NCI-H2227 (cell line): ENCODE data around the gene RSAD1.

ENCODE experiments used
- DNase-seq: peaks from one replicate; lab custom pipeline; 2025; ENCODE audit not compliant: unreplicated experiment; lab: John Stamatoyannopoulos, UW

RSAD1 gene

DNA sequence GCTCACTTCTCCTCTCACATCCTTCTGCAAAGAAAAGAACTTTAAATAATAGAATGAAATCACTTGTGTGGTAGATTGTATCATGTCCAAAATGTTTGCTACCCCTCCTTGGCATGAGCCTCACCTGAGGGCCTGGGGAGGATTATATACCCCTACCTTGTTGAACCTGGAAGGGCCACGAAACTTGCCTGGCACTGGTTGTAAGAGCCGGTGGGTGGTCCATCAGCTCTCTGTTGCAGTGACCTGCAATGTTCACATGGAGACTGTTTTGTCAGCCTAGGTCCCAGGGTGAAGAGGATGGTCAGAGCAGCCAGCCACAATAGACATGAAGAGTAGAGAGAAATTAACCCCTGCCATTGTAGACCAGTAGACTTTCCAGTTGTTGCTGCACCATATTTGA is 10.2 kb downstream of the RSAD1 start:
- DNase-seq: no peak

DNA sequence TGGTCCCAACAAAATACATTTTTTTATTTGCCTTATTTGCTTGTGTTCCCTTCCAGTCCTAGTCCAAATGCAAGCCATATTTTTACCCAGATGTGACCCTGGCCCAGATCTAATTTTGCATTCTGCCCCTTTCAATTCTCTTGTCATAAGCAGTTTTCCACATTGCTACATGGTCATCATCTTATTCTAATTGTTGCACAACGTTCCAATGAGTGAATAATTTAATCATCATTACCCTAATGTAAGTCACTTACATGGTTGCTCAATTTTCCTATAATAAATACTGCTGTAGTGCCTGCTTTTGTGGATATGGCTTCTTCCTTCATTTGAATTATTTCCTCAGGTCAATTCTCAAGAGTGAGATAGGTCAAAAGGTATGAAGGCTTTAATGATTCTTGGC is 12.8 kb downstream of the RSAD1 start:
- no peak for DNase-seq

DNA sequence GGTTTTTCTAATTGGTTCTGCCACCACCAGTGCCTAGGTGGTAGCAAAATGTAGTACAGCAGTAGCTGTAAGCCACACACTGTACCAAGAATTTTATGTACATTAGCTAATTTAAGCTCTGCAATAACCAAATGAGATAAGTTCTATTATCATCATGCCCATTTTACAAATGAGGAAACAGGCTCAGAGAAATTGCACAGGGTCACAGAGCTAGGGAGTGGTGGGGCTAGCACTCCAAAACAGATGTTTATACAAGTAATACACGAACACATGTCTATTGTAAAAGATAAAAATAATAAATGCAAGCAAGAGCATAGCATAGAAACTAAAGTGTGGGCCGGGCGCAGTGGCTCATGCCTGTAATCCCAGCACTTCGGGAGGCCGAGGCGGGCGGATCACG is 13.6 kb downstream of the RSAD1 start:
- no peak for DNase-seq

DNA sequence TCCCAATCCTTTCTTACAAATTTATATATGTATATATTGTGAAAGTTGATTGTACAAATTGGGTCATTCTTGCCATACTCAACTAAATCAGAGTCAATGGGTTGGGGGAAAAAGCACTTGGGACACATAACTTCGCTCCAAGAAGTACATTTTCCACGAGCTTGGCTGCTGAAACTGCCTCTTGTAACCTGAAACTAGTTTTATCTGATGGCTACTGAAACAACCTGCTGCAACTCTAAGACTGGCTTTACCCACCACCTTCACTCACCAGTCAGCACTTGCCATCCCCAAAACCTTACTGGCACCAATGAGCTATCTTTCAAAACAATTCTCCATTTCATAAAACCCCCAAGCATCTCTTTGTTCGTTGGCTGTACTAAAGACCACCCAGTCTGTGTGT is 15.1 kb downstream of the RSAD1 start:
- no peak for DNase-seq

DNA sequence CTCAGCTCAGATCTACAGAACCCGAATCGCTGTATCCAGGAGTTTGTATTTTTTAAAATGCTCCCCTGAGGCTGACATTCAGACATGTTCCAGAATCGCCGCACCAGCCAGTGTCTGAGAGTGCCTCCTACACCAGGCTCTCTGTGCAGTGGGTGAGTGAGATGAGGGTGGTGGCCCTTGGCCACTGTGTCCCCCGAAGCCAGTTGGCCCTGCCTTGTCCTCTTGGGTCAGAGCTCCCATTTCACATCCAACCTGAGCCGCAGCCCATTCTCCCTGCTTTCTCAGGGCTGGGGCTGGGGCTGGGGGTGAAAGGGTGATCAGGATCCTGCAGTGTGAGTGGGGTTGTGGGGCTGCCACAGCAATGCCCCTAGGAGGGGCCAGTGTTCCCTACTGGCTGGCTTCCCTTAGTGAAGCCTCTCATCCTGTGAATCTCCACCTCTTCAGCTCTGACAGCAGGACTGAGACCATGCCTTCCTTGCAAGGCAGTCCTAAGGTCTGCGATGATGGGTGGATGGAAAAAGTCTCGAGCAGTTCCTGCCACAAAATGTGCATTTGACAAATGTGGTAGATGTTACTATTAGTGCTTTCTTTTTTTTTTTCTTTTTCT is 16.7 kb downstream of the RSAD1 start:
- no peak for DNase-seq

DNA sequence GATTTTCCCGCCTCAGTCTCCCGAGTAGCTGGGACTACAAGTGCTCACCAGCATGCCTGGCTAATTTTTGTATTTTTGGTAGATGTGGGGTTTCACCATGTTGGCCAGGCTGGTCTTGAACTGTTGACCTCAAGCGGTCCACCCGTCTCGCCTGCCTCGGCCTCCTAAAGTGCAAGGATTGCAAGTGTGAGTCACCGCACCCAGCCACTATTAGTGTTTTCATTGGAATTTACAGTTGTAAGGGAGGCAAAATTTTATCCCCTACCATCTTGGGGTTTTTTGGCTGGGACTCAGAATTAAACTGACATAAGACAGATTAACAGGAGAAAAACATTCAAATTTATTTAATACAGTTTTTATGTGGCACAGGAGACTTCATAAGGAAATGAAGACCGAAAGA is 17.3 kb downstream of the RSAD1 start:
- DNase-seq: no peak

DNA sequence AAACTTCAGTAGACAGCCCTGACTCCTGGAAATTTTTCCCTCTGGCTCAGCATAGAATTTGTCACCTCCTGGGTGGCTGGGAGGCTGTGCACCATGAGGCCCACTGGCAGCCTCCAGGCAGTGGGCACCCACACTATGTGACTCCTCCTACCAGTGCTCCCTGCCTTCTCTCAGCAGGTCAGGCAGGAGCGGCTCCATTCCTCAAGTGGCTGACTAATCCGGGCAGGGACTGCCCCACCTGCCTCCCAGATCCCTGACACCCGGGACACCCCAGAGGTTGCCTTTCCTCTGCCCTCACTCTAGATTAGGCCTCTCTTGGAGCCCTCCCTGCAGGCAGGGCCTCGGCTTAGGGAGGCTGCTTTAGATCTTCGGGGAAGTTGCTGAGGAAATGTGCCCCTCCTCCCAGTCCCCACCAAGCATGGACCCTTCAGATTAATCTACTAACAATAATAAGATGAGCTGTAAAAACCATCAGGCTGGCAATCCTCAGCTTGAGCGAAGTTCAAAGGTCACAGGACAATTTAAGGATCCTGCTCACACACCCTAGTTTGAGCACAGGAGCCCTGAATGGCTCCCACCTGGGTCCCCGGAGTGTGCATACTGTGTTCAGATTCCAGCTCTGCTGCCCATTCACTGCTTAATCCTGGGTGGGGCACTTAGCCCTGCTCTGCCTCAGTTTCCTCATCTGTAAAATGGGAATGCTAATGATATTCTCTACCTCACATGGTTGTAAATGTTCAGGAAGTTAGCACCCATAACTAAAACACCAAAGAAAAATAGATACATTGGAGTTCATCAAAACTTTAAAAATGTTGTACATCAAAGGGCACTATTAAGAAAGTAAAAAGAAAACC is 19.6 kb downstream of the RSAD1 start:
- DNase-seq: no peak

DNA sequence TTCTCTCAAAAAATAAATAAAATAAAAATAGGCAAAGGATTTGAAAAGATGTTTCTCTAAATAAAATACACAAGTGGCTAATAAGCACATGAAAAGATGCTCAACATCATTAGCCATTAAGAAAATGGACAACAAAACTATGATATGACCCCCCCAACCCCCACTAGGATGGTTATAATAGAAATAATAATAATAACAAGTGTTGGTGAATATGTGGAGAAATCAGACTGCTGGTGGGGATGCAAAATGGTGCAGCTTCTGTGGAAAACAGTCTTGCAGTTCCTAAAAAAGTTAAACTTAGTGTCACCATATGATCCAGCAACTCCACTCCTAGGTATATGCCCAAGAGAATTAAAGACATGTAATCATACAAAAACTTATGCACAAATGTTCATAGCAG is 20.6 kb downstream of the RSAD1 start:
- DNase-seq: no peak

DNA sequence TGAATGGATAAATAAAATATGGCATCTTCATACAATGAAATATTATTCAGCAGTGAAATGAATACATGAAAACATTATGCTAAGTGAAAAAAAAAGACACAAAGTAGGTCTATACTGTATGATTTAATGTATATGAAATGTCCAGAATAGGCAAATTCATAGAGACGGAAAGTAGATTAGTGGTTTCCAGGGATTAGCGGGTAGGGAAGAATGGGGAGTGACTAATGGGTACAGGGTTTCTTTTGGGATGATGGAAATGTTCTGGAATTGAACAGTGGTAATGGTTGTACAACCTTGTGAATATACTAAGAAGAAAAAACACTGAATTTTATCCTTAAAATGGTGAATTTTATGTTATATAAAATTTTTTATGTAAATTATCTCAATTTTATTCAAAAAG is 21.1 kb downstream of the RSAD1 start:
- DNase-seq: no peak

DNA sequence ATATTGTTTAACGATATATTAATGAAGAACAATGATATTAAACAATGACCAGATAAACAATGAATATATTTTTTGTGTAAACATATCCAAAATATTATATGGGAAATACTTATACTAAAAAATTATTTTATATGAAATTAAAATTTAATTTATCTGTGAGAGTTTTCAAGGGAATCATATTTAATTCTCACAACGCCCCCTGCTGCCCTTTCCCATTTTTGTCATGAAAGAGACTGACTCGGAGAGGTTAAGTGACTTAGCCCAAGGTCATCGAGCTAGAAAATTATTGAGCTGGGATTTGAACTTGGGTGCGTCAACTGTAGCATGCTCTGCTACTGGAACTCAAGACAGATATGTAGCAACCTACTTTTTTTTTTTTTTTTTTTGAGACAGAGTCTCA is 22.4 kb downstream of the RSAD1 start:
- DNase-seq: peak; percentile 10

DNA sequence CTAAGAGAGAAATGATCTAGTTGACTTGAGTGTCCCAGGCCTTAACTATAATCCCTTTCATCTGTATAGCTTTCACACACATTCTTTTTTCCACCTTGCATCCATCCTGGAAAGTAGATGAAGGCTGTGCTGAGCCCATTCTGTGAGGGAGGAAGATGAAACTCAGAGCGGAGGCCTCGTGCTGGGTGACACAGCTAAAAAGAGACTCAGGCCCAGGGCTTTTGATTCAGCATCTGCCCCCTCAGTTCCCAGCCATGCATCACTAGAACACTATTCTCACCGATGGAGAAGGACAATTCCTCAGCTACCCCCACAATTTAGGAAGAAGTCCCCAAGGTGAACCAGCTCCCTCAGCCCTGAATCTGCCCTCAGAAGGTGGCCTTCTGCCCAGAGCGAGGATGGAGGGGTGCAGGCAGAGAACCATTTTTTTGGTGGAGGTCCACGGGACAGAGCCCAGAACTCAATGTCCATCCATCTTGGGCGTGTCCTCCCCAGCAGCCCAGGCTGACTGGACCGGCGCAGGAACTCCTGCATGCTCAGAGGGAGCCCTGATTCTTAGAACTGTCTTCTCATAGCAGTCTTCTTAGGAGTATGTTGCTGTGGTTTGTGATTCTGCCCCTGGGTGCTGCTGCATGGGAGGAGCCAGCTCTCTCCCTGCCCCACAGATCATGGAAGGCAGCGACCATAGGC is 23.8 kb downstream of the RSAD1 start:
- DNase-seq: no peak

DNA sequence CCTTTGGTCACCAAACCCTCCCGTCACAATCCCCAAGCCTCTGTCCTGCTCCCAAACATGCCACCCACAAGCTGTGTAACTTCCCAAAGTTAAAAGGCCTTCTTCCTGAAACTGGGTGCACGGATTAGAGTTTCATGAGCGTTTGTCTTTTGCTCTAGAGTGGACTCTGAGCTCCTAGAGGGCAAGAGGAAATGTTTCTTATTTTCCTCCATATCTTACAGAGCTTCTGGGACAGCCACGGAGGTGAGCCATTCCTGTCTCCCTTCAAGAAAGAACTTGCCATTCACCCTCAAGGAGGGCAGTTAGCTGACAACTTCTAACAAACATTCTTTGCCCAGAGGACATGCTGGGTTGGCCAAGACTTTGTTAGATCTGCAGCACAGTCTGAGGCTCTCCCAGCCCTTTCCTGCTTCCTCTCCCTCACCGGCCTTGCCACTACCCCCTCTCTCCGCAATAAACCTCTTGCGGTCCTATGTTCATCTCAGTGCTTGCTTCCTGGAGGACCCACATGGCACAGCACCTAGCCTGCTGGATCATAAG is 27.0 kb downstream of the RSAD1 start:
- no peak for DNase-seq

DNA sequence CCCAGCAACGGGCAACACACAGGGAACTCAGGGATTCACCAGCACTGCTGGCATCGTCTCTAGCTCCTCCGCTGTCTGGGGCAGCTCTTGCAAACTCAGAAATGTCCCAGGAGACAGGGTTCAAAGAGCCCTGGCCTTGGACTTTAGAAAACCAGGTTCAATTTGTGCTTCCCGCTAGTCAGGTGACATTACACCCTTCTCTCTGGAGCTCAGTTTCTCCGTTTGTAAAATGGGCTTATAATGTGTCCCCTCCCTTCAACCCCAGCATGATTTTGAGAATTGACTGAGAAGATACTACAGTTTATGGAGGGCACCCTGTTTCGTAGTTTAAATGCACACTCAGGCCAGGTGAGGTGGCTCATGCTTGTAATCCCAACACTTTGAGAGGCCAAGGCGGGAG is 27.6 kb downstream of the RSAD1 start:
- DNase-seq: no peak

DNA sequence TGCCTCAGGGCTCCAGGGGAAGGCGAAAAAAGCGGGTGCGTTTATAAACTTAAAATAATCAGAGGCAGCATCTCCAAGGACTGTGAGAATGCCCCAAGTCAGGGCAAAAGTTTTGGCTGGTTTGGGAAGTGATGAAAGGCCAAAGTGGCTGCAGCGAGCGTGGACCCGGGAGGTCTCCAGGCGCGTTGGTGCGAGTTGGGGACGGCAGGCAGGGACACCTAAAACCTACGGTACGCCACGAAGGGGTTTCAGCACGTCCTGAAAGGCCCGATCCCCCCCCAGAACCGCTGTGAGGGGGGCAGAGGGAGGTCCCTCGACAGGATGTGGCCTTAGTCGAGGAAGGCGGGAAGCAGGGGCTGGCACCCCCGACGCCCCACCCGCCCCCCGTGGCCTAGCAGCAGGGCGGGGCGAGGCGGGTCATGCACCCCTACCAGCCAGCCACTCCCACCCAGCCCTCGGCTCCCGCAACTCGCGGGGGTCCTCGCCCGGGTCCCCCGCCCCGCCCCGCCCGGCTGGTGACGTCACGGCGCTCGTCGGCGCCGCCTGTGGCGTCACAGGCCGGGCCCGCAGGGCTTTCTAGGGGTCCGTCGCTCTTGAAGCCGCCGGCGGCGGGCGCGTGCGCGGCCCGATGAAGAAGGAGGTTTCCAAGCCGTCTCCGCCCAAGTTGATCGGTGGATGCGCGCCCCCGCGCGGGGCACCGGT is 29.4 kb downstream of the RSAD1 start, which contains the start of gene MYCBPAP:
TSS of gene MYCBPAP (plus strand) at position 569 of the 702 bp plus-strand sequence. CDS start 236 bp downstream, outside the sequence.
- DNase-seq: peak; percentile 95

DNA sequence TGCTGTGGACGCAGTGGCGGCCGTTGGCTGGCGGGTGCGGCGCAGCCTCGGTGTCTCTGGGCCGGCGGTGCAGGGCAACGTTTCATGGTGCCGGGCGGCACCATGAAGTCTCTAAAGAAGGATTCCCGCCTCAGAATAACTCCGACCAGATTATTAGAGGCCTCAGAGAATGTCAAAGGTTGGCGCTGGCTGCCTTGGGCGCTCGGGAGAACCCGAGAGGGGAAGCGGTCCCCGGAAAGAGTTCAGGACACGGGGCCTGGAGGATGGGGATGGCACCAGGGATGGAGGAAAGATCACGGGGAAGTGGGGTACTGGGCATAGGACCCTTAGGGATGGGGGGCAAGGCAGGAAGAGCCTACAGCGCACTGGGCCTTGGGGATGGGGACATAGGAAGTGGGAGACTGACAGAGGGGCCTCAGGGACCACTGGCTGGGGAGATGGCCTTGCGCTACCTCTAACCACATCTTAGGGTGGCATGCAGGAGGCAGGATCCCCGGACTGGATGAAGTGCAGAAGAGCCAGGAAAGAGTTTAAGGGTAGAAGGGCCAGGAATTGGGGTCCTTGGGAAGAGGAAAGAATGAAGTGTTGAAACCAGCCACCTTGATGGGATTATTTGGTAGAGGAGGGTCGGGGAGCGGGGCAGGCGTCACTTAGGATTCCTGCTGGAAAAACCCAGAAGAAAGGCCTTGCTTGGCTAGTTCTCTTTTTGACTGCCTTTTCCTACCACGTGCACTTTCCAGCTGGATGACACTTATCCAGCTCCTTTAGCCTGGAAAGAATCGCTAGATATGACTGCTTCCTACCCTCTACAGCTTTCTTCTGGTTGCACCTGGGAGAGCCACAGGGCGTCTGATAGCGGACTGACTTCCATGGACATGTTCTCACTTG is 30.2 kb downstream of the RSAD1 start:
- no peak for DNase-seq

DNA sequence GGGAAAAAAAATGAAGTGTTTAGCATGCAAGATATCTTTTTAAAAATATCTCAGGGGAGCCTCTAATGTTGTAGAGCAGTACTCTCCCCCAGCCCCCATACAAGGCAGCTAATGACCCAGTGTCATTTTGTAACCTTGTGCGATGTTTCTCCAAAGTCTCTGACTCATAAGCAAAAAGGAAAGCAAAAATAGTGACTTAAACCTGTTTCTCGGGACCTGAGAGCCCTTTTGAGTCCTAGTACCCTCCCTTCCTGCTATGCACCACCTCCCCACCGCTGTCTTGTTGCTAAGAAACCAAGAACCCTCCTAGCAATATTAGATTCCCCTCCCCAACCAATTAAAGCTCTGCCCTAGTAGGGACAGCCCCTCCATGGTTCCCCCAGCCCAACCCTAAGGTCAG is 32.4 kb downstream of the RSAD1 start:
- DNase-seq: peak; percentile 31

DNA sequence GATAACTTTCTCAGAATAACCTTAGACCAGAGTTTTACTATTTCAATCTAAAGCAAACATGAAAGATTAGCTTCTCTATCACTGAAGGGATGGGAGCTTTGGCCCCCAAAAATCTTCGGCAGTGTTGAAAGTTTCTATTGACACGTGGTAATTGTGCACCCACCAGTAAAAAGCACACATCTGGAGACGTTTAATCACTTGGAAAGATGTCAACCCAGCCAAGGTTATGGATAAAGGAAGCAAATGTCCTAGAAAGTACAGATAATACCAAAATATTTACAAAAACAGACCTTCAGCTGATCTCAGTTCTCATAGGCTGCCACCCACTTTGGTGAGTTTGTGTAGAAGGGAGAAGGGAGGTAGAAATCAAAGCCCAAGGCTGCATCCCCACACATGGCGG is 34.8 kb downstream of the RSAD1 start:
- no peak for DNase-seq

DNA sequence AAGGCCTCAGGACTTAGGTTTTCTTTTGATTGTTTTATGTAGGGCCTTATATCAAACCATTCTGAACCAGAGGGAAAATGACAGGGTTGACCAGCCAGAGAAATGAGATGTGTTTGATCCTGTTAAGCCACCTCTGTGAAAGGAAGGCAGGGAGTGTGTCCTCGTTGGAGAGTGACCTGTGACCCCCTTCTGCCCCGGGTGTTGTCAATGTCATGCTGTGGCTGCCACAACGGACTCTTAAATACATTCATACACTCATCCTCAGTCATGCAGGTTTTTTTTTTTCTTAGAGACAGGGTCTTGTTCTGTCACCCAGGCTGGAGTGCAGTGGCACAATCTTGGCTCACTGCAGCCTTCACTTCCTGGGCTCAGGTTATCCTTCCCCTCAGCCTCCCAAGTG is 35.7 kb downstream of the RSAD1 start:
- no peak for DNase-seq

DNA sequence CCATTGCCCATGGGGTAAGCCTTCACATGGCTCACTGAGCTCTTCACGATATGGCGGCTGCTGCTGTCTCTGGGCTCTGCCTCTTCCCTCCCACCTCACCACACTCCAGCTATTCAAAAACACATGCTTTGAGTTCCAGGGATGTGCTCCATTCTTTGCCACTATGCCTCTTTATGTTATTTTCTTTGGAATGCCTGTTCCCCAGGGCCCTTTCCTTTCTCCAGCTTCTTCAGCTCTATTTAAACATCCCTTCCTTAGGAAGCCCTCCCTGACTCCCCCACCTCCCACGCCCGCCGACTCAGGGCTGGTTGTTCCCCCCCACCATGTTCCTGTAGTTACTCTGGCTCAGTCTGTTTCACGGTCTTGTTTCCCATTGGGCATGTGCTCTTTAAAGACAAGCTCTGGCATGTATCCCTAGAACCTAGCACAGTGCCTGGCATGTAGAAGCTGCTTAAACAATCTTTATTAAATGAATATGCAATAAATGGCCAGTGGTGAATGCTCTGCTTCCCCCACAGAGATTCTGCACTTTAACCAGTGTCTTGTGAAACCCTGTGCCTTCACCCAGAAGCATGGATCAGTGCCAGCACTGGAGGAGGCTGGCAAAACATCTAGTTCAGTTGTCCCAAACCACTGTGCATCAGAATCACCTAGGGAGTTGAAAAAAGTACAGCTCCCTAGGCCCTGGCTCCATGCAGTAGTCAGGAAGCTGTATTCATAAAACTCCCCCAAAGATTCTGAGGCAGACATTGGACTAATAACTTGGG is 36.5 kb downstream of the RSAD1 start:
- DNase-seq: no peak
